ENCODE data around the gene PREB. TPM values are rescaled to one million over a fixed set of nuclear protein-coding genes. Genes with fewer than 3 reads are reported as not detected.

PREB gene
- total and polyA plus RNA-seq, 2 of the 13 experiments (the other 11 are each of a cell fraction or from before 2014, with no cell fraction given) = 112 to 192 TPM

GRCh38 chr2:27086724-27087593, 47.5 kb downstream of the PREB start, which contains the start of gene KHK (continued):
- TF ChIP-seq ZNF850 (CRISPR knock-in tag; conservative IDR thresholded peaks at IDR 0.05) (no peak), SMAD1 (CRISPR knock-in tag; IDR thresholded peaks at IDR 0.05; ENCODE audit: borderline replicate concordance, low read depth) (peak; percentile 39; the same call in 1 of the 2 replicates), GPN1 (CRISPR knock-in tag; IDR thresholded peaks at IDR 0.05; ENCODE audit: borderline replicate concordance) (no peak), RBFOX2 (IDR thresholded peaks at IDR 0.05; ENCODE audit: low read depth, low read length) (no peak), ZBTB39 (CRISPR knock-in tag; IDR thresholded peaks at IDR 0.05) (peak; percentile 50; the same call in 1 of the 2 replicates), ZIK1 (CRISPR knock-in tag; IDR thresholded peaks at IDR 0.05; ENCODE audit: borderline replicate concordance, low read depth) (0 out of 2 replicates have a peak, but pooled peaks have one; percentile 10), PCBP1 (IDR thresholded peaks at IDR 0.05; ENCODE audit: borderline replicate concordance, low read depth, low read length) (0 out of 2 replicates have a peak, but pooled peaks have one; percentile 48), GMEB2 (CRISPR knock-in tag; IDR thresholded peaks at IDR 0.05; ENCODE audit: low read depth) (no peak), ZFYVE20 (CRISPR knock-in tag; IDR thresholded peaks at IDR 0.05; ENCODE audit: borderline replicate concordance, low read depth) (no peak), ZNF891 (CRISPR knock-in tag; IDR thresholded peaks at IDR 0.05) (no peak), TFDP1 (CRISPR knock-in tag; IDR thresholded peaks at IDR 0.05; ENCODE audit: borderline replicate concordance) (no peak), ZNF292 (CRISPR knock-in tag; IDR thresholded peaks at IDR 0.05; ENCODE audit: borderline replicate concordance, low read depth) (peak; percentile 52; the same call in 1 of the 2 replicates), HINFP (CRISPR knock-in tag; IDR thresholded peaks at IDR 0.05; ENCODE audit: low read depth) (peak; percentile 75; the same call in 1 of the 2 replicates), ZNF234 (CRISPR knock-in tag; conservative IDR thresholded peaks at IDR 0.05) (no peak; the same call in 1 of the 2 replicates), KDM5A (IDR thresholded peaks at IDR 0.05; ENCODE audit: borderline replicate concordance, low read length) (peak; percentile 63; the same call in 1 of the 2 replicates), ZNF598 (CRISPR knock-in tag; IDR thresholded peaks at IDR 0.05; ENCODE audit: borderline replicate concordance) (no peak; the same call in 1 of the 2 replicates), TCF12 (IDR thresholded peaks at IDR 0.05) (no peak), TCF12 (CRISPR knock-in tag; IDR thresholded peaks at IDR 0.05) (peak; percentile 76; the same call in 1 of the 2 replicates), ZNF180 (CRISPR knock-in tag; IDR thresholded peaks at IDR 0.05; ENCODE audit: borderline replicate concordance, low read depth) (no peak), MATR3 (CRISPR knock-in tag; IDR thresholded peaks at IDR 0.05) (no peak), NR0B2 (CRISPR knock-in tag; IDR thresholded peaks at IDR 0.05) (no peak)

All from HepG2 (cell line).